ENCODE results near the gene B4GALT4.

Gene B4GALT4

GRCh38 chr3:119228373-119229145 is 12.1 kb downstream of the B4GALT4 start:
- Histone ChIP-seq H3K9me3 (no peaks in the 10 kb centered on the region), H3K4me3 (no peak overlapping the region), H3K36me3 (replicated peaks) (peaks cover 50% of the 10 kb centered on the region), H3K4me1 (no peaks in the 10 kb centered on the region), H3K27me3 (ENCODE audit: low read depth) (no peaks in the 10 kb centered on the region)
- in situ Hi-C loops (cut with MboI; ENCODE audit: low sequenced_read_pairs), result no loop called here
- no peak for DNase-seq (ENCODE audit: low spot score in 2 of 2)

- Histone ChIP-seq H3K9me3 (no peaks in the 10 kb centered on the region), H3K4me3 (no peak overlapping the region), H3K36me3 (replicated peaks) (peaks cover 52% of the 10 kb centered on the region), H3K27me3 (ENCODE audit: low read depth) (no peaks in the 10 kb centered on the region), H3K4me1 (no peaks in the 10 kb centered on the region)
- in situ Hi-C loops (cut with MboI; ENCODE audit: low sequenced_read_pairs), result no loop called here
- no peak for DNase-seq (ENCODE audit: low spot score in 2 of 2)
Measured at GRCh38 chr3:119227070-119227850, 13.4 kb downstream of the B4GALT4 start.

- in situ Hi-C loops (cut with MboI; ENCODE audit: low sequenced_read_pairs), result no loop called here
- Histone ChIP-seq H3K9me3 (no peaks in the 10 kb centered on the region), H3K27me3 (ENCODE audit: low read depth) (no peaks in the 10 kb centered on the region), H3K36me3 (replicated peaks) (peaks cover 49% of the 10 kb centered on the region), H3K4me1 (no peaks in the 10 kb centered on the region), H3K4me3 (no peak overlapping the region)
- no peak for DNase-seq (ENCODE audit: low spot score in 2 of 2)
Measured at GRCh38 chr3:119225121-119225520, 15.6 kb downstream of the B4GALT4 start.

- peaks cover 49% of the 10 kb centered on the region for H3K36me3 ChIP-seq (replicated peaks)
- no peaks in the 10 kb centered on the region for H3K27me3 ChIP-seq (ENCODE audit: low read depth)
- DNase-seq (ENCODE audit: low spot score in 2 of 2), result no peak
Measured at GRCh38 chr3:119223511-119223910, 17.2 kb downstream of the B4GALT4 start.

GRCh38 chr3:119222391-119222790 is 18.3 kb downstream of the B4GALT4 start:
- H3K36me3 ChIP-seq (replicated peaks), result peaks cover 50% of the 10 kb centered on the region
- no peak overlapping the region for H3K4me3 ChIP-seq
- H3K4me1 ChIP-seq, result no peaks in the 10 kb centered on the region
- no peaks in the 10 kb centered on the region for H3K9me3 ChIP-seq
- in situ Hi-C loops (cut with MboI; ENCODE audit: low sequenced_read_pairs), result no loop called here
- no peaks in the 10 kb centered on the region for H3K27me3 ChIP-seq (ENCODE audit: low read depth)
- DNase-seq (ENCODE audit: low spot score in 2 of 2), result no peak

More at GRCh38 chr3:119223511-119223910, 17.2 kb downstream of the B4GALT4 start:
- Histone ChIP-seq H3K4me3 (no peak overlapping the region), H3K9me3 (no peaks in the 10 kb centered on the region), H3K4me1 (no peaks in the 10 kb centered on the region)
- in situ Hi-C loops (cut with MboI; ENCODE audit: low sequenced_read_pairs), result no loop called here

GRCh38 chr3:119221779-119222320 is 18.8 kb downstream of the B4GALT4 start:
- no peak for DNase-seq (ENCODE audit: low spot score in 2 of 2)
- in situ Hi-C loops (cut with MboI; ENCODE audit: low sequenced_read_pairs), result no loop called here
- peaks cover 55% of the 10 kb centered on the region for H3K36me3 ChIP-seq (replicated peaks)
- H3K4me3 ChIP-seq, result no peak overlapping the region
- no peaks in the 10 kb centered on the region for H3K4me1 ChIP-seq
- H3K27me3 ChIP-seq (ENCODE audit: low read depth), result no peaks in the 10 kb centered on the region
- H3K9me3 ChIP-seq, result no peaks in the 10 kb centered on the region

- no peak for DNase-seq (ENCODE audit: low spot score in 2 of 2)
- peaks cover 56% of the 10 kb centered on the region for H3K36me3 ChIP-seq (replicated peaks)
Measured at GRCh38 chr3:119220970-119221667, 19.6 kb downstream of the B4GALT4 start.

GRCh38 chr3:119220198-119220597 is 20.5 kb downstream of the B4GALT4 start:
- Histone ChIP-seq H3K36me3 (replicated peaks) (peaks cover 60% of the 10 kb centered on the region), H3K27me3 (ENCODE audit: low read depth) (no peaks in the 10 kb centered on the region), H3K4me3 (no peak overlapping the region), H3K9me3 (no peaks in the 10 kb centered on the region), H3K4me1 (no peaks in the 10 kb centered on the region)
- DNase-seq (ENCODE audit: low spot score in 2 of 2), result no peak
- in situ Hi-C loops (cut with MboI; ENCODE audit: low sequenced_read_pairs), result no loop called here

More at GRCh38 chr3:119220970-119221667, 19.6 kb downstream of the B4GALT4 start:
- in situ Hi-C loops (cut with MboI; ENCODE audit: low sequenced_read_pairs), result no loop called here
- no peaks in the 10 kb centered on the region for H3K27me3 ChIP-seq (ENCODE audit: low read depth)
- no peaks in the 10 kb centered on the region for H3K9me3 ChIP-seq
- H3K4me3 ChIP-seq, result no peak overlapping the region
- no peaks in the 10 kb centered on the region for H3K4me1 ChIP-seq

GRCh38 chr3:119219069-119219468 is 21.6 kb downstream of the B4GALT4 start:
- Histone ChIP-seq H3K4me3 (no peak overlapping the region), H3K4me1 (no peaks in the 10 kb centered on the region), H3K27me3 (ENCODE audit: low read depth) (no peaks in the 10 kb centered on the region), H3K36me3 (replicated peaks) (peaks cover 66% of the 10 kb centered on the region), H3K9me3 (no peaks in the 10 kb centered on the region)
- in situ Hi-C loops (cut with MboI; ENCODE audit: low sequenced_read_pairs), result no loop called here
- no peak for DNase-seq (ENCODE audit: low spot score in 2 of 2)

GRCh38 chr3:119211803-119212202 is 28.9 kb downstream of the B4GALT4 start:
- no peaks in the 10 kb centered on the region for H3K9me3 ChIP-seq
- H3K4me1 ChIP-seq, result no peaks in the 10 kb centered on the region
- H3K27me3 ChIP-seq (ENCODE audit: low read depth), result no peaks in the 10 kb centered on the region
- H3K4me3 ChIP-seq, result no peak overlapping the region
- peaks cover 41% of the 10 kb centered on the region for H3K36me3 ChIP-seq (replicated peaks)
- DNase-seq (ENCODE audit: low spot score in 2 of 2), result no peak
- in situ Hi-C loops (cut with MboI; ENCODE audit: low sequenced_read_pairs), result no loop called here

- in situ Hi-C loops (cut with MboI; ENCODE audit: low sequenced_read_pairs), result no loop called here
- no peak for DNase-seq (ENCODE audit: low spot score in 2 of 2)
- no peaks in the 10 kb centered on the region for H3K27me3 ChIP-seq (ENCODE audit: low read depth)
- H3K4me1 ChIP-seq, result no peaks in the 10 kb centered on the region
- H3K36me3 ChIP-seq (replicated peaks), result peaks cover 35% of the 10 kb centered on the region
- H3K9me3 ChIP-seq, result no peaks in the 10 kb centered on the region
- no peak overlapping the region for H3K4me3 ChIP-seq
Measured at GRCh38 chr3:119211193-119211592, 29.5 kb downstream of the B4GALT4 start.

- Histone ChIP-seq H3K27me3 (ENCODE audit: low read depth) (no peaks in the 10 kb centered on the region), H3K36me3 (replicated peaks) (peaks cover 8% of the 10 kb centered on the region), H3K4me3 (no peak overlapping the region), H3K9me3 (no peaks in the 10 kb centered on the region), H3K4me1 (no peaks in the 10 kb centered on the region)
- no peak for DNase-seq (ENCODE audit: low spot score in 2 of 2)
- in situ Hi-C loops (cut with MboI; ENCODE audit: low sequenced_read_pairs), result no loop called here
Measured at GRCh38 chr3:119207512-119207875, 33.2 kb downstream of the B4GALT4 start.

- H3K36me3 ChIP-seq (replicated peaks), result peaks cover 2% of the 10 kb centered on the region
- no peak overlapping the region for H3K4me3 ChIP-seq
- in situ Hi-C loops (cut with MboI; ENCODE audit: low sequenced_read_pairs), result no loop called here
- no peaks in the 10 kb centered on the region for H3K9me3 ChIP-seq
- no peaks in the 10 kb centered on the region for H3K4me1 ChIP-seq
- no peak for DNase-seq (ENCODE audit: low spot score in 2 of 2)
- no peaks in the 10 kb centered on the region for H3K27me3 ChIP-seq (ENCODE audit: low read depth)
Measured at GRCh38 chr3:119206611-119207511, 33.8 kb downstream of the B4GALT4 start.

Measured in HAP-1 (cell line).